H1 (cell line): ENCODE results near the gene LRRC63. TPM values are rescaled to one million over a fixed set of nuclear protein-coding genes. Genes with fewer than 3 reads are reported as not detected.

Experiments
- CTCF ChIA-PET: fragments of 300-600 bp; sonication (Branson Sonifier 250); formaldehyde crosslinking; loops from one replicate; lab custom pipeline; 2021; ENCODE audit not compliant: partially characterized antibody; lab: Charles Lee
- POLR2A ChIA-PET: fragments of 300-600 bp; sonication (Branson Sonifier 250); formaldehyde crosslinking; loops from one replicate; lab custom pipeline; 2021; ENCODE audit warnings: inconsistent platforms; ENCODE audit not compliant: partially characterized antibody; lab: Charles Lee
- DNase-seq, 2 experiments: peaks; one replicate each; pipeline versions ENCODE4 v3.0.0 to v3.0.0-alpha.2; 2010 to 2022; ENCODE audit warnings: low spot score in 2 of 2, low read depth in 1 of 2, mixed read lengths in 1 of 2
- FAIRE-seq: peaks from 2 replicates; lab custom pipeline; 2011; peaks lifted over from hg19 to GRCh38; lab: Jason Lieb, UNC
- H2AFZ ChIP-seq: 2 replicates; pipeline ENCODE4 v1.8.1; 2012; ENCODE audit warnings: low read length, inconsistent platforms
- H2AK5ac ChIP-seq: 2 replicates; pipeline ENCODE4 v1.6.1; 2013; ENCODE audit warnings: low read depth, low read length
- H2BK120ac ChIP-seq: replicated peaks from 2 replicates; pipeline ENCODE3; 2013; ENCODE audit warnings: low read depth, low read length, inconsistent platforms
- H2BK12ac ChIP-seq: 2 replicates; pipeline ENCODE4 v1.6.1; 2013; ENCODE audit warnings: low read depth, low read length
- H2BK15ac ChIP-seq: 2 replicates; pipeline ENCODE4 v1.6.1; 2013; ENCODE audit warnings: low read length
- H2BK20ac ChIP-seq: 2 replicates; pipeline ENCODE4 v1.6.1; 2013; ENCODE audit warnings: low read length
- H2BK5ac ChIP-seq: 2 replicates; pipeline ENCODE4 v1.6.1; 2013; ENCODE audit warnings: low read depth, low read length
- H3K14ac ChIP-seq: 2 replicates; pipeline ENCODE4 v1.6.1; 2013; ENCODE audit warnings: inconsistent platforms; ENCODE audit not compliant: insufficient read length
- H3K18ac ChIP-seq: 2 replicates; pipeline ENCODE4 v1.6.1; 2013; ENCODE audit warnings: low read length; ENCODE audit errors: extremely low read depth
- H3K23ac ChIP-seq: 2 replicates; pipeline ENCODE4 v1.6.1; 2013; ENCODE audit warnings: inconsistent platforms; ENCODE audit not compliant: insufficient read length
- H3K23me2 ChIP-seq: 2 replicates; pipeline ENCODE4 v1.6.1; 2013; ENCODE audit warnings: low read depth, low read length
- H3K27ac ChIP-seq: 2 replicates; pipeline ENCODE4 v1.6.1; 2011; ENCODE audit warnings: low read depth, low read length, inconsistent platforms
- H3K27me3 ChIP-seq, 4 experiments: replicated peaks in 1 of 4; 1 replicate in 1 of 4; 2 replicates in 3 of 4; pipeline versions ENCODE4 v1.6.1 to v1.8.1; 2011 to 2013; ENCODE audit warnings: low read length in 3 of 4, mild to moderate bottlenecking in 3 of 4, inconsistent platforms in 2 of 4, mixed read lengths in 2 of 4, moderate library complexity in 1 of 4; ENCODE audit not compliant: control insufficient read depth in 3 of 4, insufficient read depth in 3 of 4; ENCODE audit errors: extremely low read depth in 1 of 4
- H3K36me3 ChIP-seq, 4 experiments: 2 replicates each; pipeline versions ENCODE4 v1.6.1 to v1.8.1; 2011 to 2013; ENCODE audit warnings: mild to moderate bottlenecking in 4 of 4, low read length in 3 of 4, moderate library complexity in 2 of 4, control low read depth in 1 of 4, inconsistent platforms in 1 of 4; ENCODE audit not compliant: insufficient read depth in 4 of 4, control insufficient read depth in 2 of 4
- H3K4ac ChIP-seq: replicated peaks from 2 replicates; pipeline ENCODE3; 2013; ENCODE audit warnings: low read length, low read depth, mixed read lengths, inconsistent platforms; ENCODE audit not compliant: insufficient read length
- H3K4me1 ChIP-seq, 4 experiments: replicated peaks in 1 of 4; 1 replicate in 1 of 4; 2 replicates in 3 of 4; pipeline versions ENCODE4 v1.6.1 to v1.8.1; 2011 to 2013; ENCODE audit warnings: low read length in 3 of 4, inconsistent platforms in 2 of 4, mixed read lengths in 1 of 4; ENCODE audit not compliant: insufficient read depth in 4 of 4, control insufficient read depth in 3 of 4
- H3K4me2 ChIP-seq, 2 experiments: 2 replicates each; pipeline versions ENCODE4 v1.6.1 to v1.8.1; 2011 to 2013; ENCODE audit warnings: low read depth in 2 of 2, low read length in 2 of 2, control low read depth in 1 of 2, inconsistent platforms in 1 of 2, mild to moderate bottlenecking in 1 of 2; ENCODE audit not compliant: insufficient read depth in 1 of 2
- H3K4me3 ChIP-seq, 4 experiments: fragments of 200-600, 300-600 bp in 1 of 4; sonication (generic), shearing (Covaris generic), sonication (Bioruptor Twin) in 1 of 4; 2 replicates each; pipeline versions ENCODE4 v1.5.1 to v1.8.1; 2011 to 2016; ENCODE audit warnings: low read length in 4 of 4, low read depth in 3 of 4, control low read depth in 2 of 4, inconsistent platforms in 2 of 4, mild to moderate bottlenecking in 2 of 4, mixed read lengths in 1 of 4, moderate library complexity in 1 of 4; ENCODE audit not compliant: insufficient read depth in 2 of 4; ENCODE audit errors: extremely low read depth in 1 of 4
- H3K56ac ChIP-seq: replicated peaks from 2 replicates; pipeline ENCODE3; 2013; ENCODE audit warnings: low read depth, mild to moderate bottlenecking, mixed read lengths, low read length, inconsistent platforms; ENCODE audit not compliant: insufficient read length
- H3K79me1 ChIP-seq: 2 replicates; pipeline ENCODE4 v1.6.1; 2013; ENCODE audit warnings: low read depth, low read length, control low read depth
- H3K79me2 ChIP-seq, 2 experiments: 2 replicates each; pipeline versions ENCODE4 v1.6.1 to v1.8.1; 2012 to 2013; ENCODE audit warnings: low read length in 2 of 2, mild to moderate bottlenecking in 2 of 2, inconsistent platforms in 1 of 2; ENCODE audit not compliant: insufficient read depth in 2 of 2, control insufficient read depth in 1 of 2
- H3K9ac ChIP-seq, 4 experiments: replicated peaks in 1 of 4; 1 replicate in 1 of 4; 2 replicates in 3 of 4; pipeline versions ENCODE4 v1.6.1 to v1.8.1; 2011 to 2013; ENCODE audit warnings: low read depth in 3 of 4, low read length in 3 of 4, control low read depth in 2 of 4, mild to moderate bottlenecking in 2 of 4, moderate library complexity in 2 of 4, inconsistent platforms in 1 of 4; ENCODE audit errors: extremely low read depth in 1 of 4
- H3K9me3 ChIP-seq, 2 experiments: 2 replicates each; pipeline versions ENCODE4 v1.6.1 to v1.8.1; 2012 to 2013; ENCODE audit warnings: mild to moderate bottlenecking in 2 of 2, moderate library complexity in 2 of 2, control low read depth in 1 of 2, inconsistent platforms in 1 of 2, low read depth in 1 of 2, low read length in 1 of 2, mixed read lengths in 1 of 2; ENCODE audit not compliant: insufficient read depth in 2 of 2
- H4K20me1 ChIP-seq, 2 experiments: replicated peaks in 1 of 2; 2 replicates each; pipeline versions ENCODE3 to v1.8.1; 2011 to 2013; ENCODE audit warnings: inconsistent platforms in 2 of 2, low read length in 2 of 2, mild to moderate bottlenecking in 1 of 2; ENCODE audit not compliant: insufficient read depth in 2 of 2, control insufficient read depth in 1 of 2
- H4K5ac ChIP-seq: 2 replicates; pipeline ENCODE4 v1.6.1; 2013; ENCODE audit warnings: low read length, low read depth, mixed read lengths, inconsistent platforms; ENCODE audit not compliant: insufficient read length
- H4K8ac ChIP-seq: 2 replicates; pipeline ENCODE4 v1.8.0; 2013; ENCODE audit warnings: mild to moderate bottlenecking, moderate library complexity, low read length, inconsistent platforms; ENCODE audit not compliant: insufficient read depth; ENCODE audit errors: extremely low read depth
- H4K91ac ChIP-seq: replicated peaks from 2 replicates; pipeline ENCODE3; 2013; ENCODE audit warnings: low read length, mixed read lengths, inconsistent platforms; ENCODE audit not compliant: insufficient read length
- BRCA1 ChIP-seq: IDR thresholded peaks from 2 replicates; pipeline ENCODE4 v1.6.1; 2012; ENCODE audit warnings: low read depth, low read length, improper control_type of control experiment
- CHD1 ChIP-seq: IDR thresholded peaks from 2 replicates; pipeline ENCODE4 v1.6.1; 2012; ENCODE audit warnings: low read depth, low read length, improper control_type of control experiment
- CTCF ChIP-seq, 3 experiments: IDR thresholded peaks; 1 replicate in 2 of 3; 2 replicates in 1 of 3; pipeline versions ENCODE4 v1.5.1 to v1.6.1; 2011; ENCODE audit warnings: low read length in 3 of 3, mild to moderate bottlenecking in 3 of 3, inconsistent platforms in 2 of 3, low read depth in 1 of 3, moderate library complexity in 1 of 3; ENCODE audit not compliant: insufficient read depth in 1 of 3; ENCODE audit errors: control extremely low read depth in 1 of 3
- KDM1A ChIP-seq: fragments of 200-600, 300-600 bp; sonication (generic); IDR thresholded peaks from 2 replicates; pipeline ENCODE4 v1.7.1; 2016; ENCODE audit warnings: mild to moderate bottlenecking, low read length, borderline replicate concordance
- KDM4A ChIP-seq: IDR thresholded peaks from one replicate; pipeline ENCODE4 v1.7.1; 2012; ENCODE audit warnings: low read depth, mild to moderate bottlenecking, moderate library complexity, low read length, inconsistent platforms; ENCODE audit not compliant: severe bottlenecking
- KDM5A ChIP-seq: fragments of 200-600 bp; IDR thresholded peaks from 2 replicates; pipeline ENCODE4 v1.7.1; 2012; ENCODE audit warnings: mild to moderate bottlenecking, low read length, inconsistent platforms, mixed read lengths
- NRF1 ChIP-seq: IDR thresholded peaks from 2 replicates; pipeline ENCODE4 v1.6.1; 2011; ENCODE audit warnings: mild to moderate bottlenecking, low read depth, low read length, improper control_type of control experiment
- POU5F1 ChIP-seq: IDR thresholded peaks from 2 replicates; pipeline ENCODE4 v1.6.1; 2011; ENCODE audit warnings: low read depth, mild to moderate bottlenecking, low read length, moderate library complexity
- RXRA ChIP-seq: IDR thresholded peaks from 2 replicates; pipeline ENCODE4 v1.6.1; 2011; ENCODE audit warnings: low read depth, mild to moderate bottlenecking, low read length, moderate library complexity; ENCODE audit not compliant: insufficient read depth
- SIN3A ChIP-seq, 2 experiments: IDR thresholded peaks in 1 of 2; conservative IDR thresholded peaks in 1 of 2; 2 replicates each; pipeline ENCODE4 v1.6.1; 2011 to 2012; ENCODE audit warnings: low read length in 2 of 2, improper control_type of control experiment in 1 of 2, low read depth in 1 of 2, mild to moderate bottlenecking in 1 of 2
- TBP ChIP-seq: IDR thresholded peaks from 2 replicates; pipeline ENCODE4 v1.6.1; 2011; ENCODE audit warnings: low read depth, low read length, improper control_type of control experiment
- WGBS, 2 experiments: shearing (Covaris generic) in 1 of 2; methylation state at CpG; one replicate each; pipeline versions ENCODE4 v1.1.6 to v1.1.7; 2013 to 2015; ENCODE audit warnings: low lambda C conversion rate in 2 of 2, mixed read lengths in 2 of 2, inconsistent platforms in 1 of 2, low coverage in 1 of 2, missing lambda C conversion rate in 1 of 2; ENCODE audit not compliant: insufficient replicate concordance in 2 of 2, insufficient coverage in 1 of 2, insufficient read length in 1 of 2; ENCODE audit errors: extremely low coverage in 1 of 2, missing lambda C conversion rate in 1 of 2; 5-methylcytosine and 5-hydroxymethylcytosine counted together
- polyA plus RNA-seq, 7 experiments: library from polyadenylated mRNA; depleted of rRNA in 3 of 7; stranded (reverse) in 5 of 7; unstranded in 2 of 7; fragments of >200 nt in 5 of 7; fragments of 200-250 nt in 2 of 7; gene quantifications; 1 replicate in 5 of 7; 2 replicates in 1 of 7; 4 replicates in 1 of 7; pipeline versions ENCODE4 v1.2.1 to v1.2.3, GENCODE V29; 2011 to 2013; ENCODE audit warnings: missing spikeins in 2 of 7, mixed read lengths in 2 of 7
- total RNA-seq: library from RNA; stranded (reverse); fragmentation: NEBNext Ultra II Directional; extraction: Animal tissue kit (Norgen Biotek cat#: 25700); gene quantifications from 2 replicates; pipeline ENCODE4 v1.2.1, GENCODE V29; 2021

Gene LRRC63
- total and polyA plus RNA-seq, 2 of the 8 experiments (the other 6 are each of a cell fraction or from before 2014, with no cell fraction given) = not detected

- POLR2A ChIA-PET = interaction anchor here (1.0 kb wide), 1 partner anchor 15 kb away, joined by 4 read pairs; no protein-coding TSS in a partner anchor
- no peak overlapping the region for H2AK5ac ChIP-seq
- TF ChIP-seq KDM5A = no peak
- no peak for TF ChIP-seq KDM4A
- TF ChIP-seq NRF1 = no peak
- no peak for TF ChIP-seq KDM1A
- TF ChIP-seq CHD1 = no peak
- no peak for TF ChIP-seq POU5F1
- TF ChIP-seq BRCA1 = no peak
- no peak for TF ChIP-seq TBP
- TF ChIP-seq RXRA = no peak
- no peak for TF ChIP-seq CTCF (IDR thresholded peaks at IDR 0.05; ENCODE audit: control extremely low read depth in 1 of 3, insufficient read depth in 1 of 3, low read depth in 1 of 3, low read length in 3 of 3)
- TF ChIP-seq SIN3A (conservative IDR thresholded peaks at IDR 0.05 in 1 of 2, IDR thresholded peaks at IDR 0.05 in 1 of 2; ENCODE audit: low read depth in 1 of 2, low read length in 2 of 2) = no peak
Observed at GRCh38 chr13:46274094-46274698, 62.5 kb downstream of the LRRC63 start.

More at GRCh38 chr13:46274094-46274698, 62.5 kb downstream of the LRRC63 start:
- Histone ChIP-seq H4K20me1 (no peaks in the 10 kb centered on the region), H3K27ac (no peak overlapping the region), H2BK20ac (no peak overlapping the region), H3K36me3 (no peaks in the 10 kb centered on the region), H3K79me1 (no peaks in the 10 kb centered on the region), H2BK12ac (no peak overlapping the region), H2BK15ac (no peak overlapping the region), H3K56ac (no peak overlapping the region), H2BK5ac (no peak overlapping the region), H4K5ac (no peak overlapping the region), H3K18ac (no peak overlapping the region), H3K9me3 (no peaks in the 10 kb centered on the region), H3K4me3 (no peak overlapping the region), H4K91ac (no peak overlapping the region), H2AFZ (peak overlapping the region; percentile 35; the same call in 1 of the 2 replicates), H3K27me3 (no peaks in the 10 kb centered on the region), H3K14ac (no peak overlapping the region), H2BK120ac (no peak overlapping the region), H3K4ac (no peak overlapping the region), H3K9ac (no peak overlapping the region), H3K23ac (no peak overlapping the region), H3K4me2 (no peak overlapping the region), H3K79me2 (no peaks in the 10 kb centered on the region), H4K8ac (no peak overlapping the region), H3K4me1 (peaks cover 0 to 3% (median 0%) of the 10 kb centered on the region in 4 experiments; a peak in 2 of 7 replicates), H3K23me2 (no peaks in the 10 kb centered on the region)
- 92% methylated on average over 3 of the region's 3 CpGs; no CpG with 5 or more reads in 1 of the 2 experiments for WGBS, 2 experiments
- FAIRE-seq = no peak
- no peak for DNase-seq
- CTCF ChIA-PET = interaction anchor here (1.0 to 1.8 kb wide), 5 partner anchors 12 to 113 kb away, joined by 3 to 6 read pairs (median 4); no protein-coding TSS in a partner anchor
